ENCODE results near the gene FOXN3.

Gene FOXN3

DNA sequence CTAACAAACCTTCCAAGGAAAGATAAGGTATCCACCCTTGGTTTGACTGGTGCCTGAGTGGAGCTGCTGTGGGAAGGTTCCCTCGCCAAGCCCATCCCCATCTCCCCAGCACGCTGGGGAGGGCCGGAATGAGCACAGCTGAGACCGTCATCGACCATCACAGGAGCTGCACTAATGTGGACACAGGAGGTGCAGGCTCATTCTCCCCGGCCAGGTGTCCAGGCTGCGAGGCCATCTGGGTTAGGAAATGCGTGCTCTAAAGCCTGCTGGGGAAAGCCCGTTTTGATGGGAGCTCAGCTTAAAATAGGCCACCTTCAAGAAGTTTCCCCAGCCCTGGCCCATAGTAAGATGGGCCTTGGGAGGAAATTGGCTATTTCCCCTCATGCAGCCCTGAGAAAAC is 35.2 kb upstream of the FOXN3 start:
- H3K18ac ChIP-seq (ENCODE audit: low read length), result no peak overlapping the region
- H2AK5ac ChIP-seq (ENCODE audit: low read length), result no peak overlapping the region
- no peaks in the 10 kb centered on the region for H3K9me3 ChIP-seq (ENCODE audit: insufficient read depth, low read depth, low read length)
- no peak overlapping the region for H4K8ac ChIP-seq (ENCODE audit: low read depth, low read length)
- DNase-seq, result no peak
- no peak overlapping the region for H4K91ac ChIP-seq (ENCODE audit: low read depth, low read length)
- H3K4me3 ChIP-seq (ENCODE audit: low read depth, low read length), result no peak overlapping the region
- H3K27ac ChIP-seq (ENCODE audit: low read depth, low read length), result no peak overlapping the region
- no peaks in the 10 kb centered on the region for H3K79me2 ChIP-seq (ENCODE audit: control insufficient read depth, insufficient read depth, low read length, poor library complexity)
- H3K23ac ChIP-seq (ENCODE audit: low read length), result no peak overlapping the region
- no peak overlapping the region for H3K14ac ChIP-seq (ENCODE audit: low read length)
- peaks cover 3 to 4% of the 10 kb centered on the region in 2 experiments for H3K4me1 ChIP-seq (ENCODE audit: control insufficient read depth in 1 of 2, insufficient read depth in 2 of 2, low read length in 2 of 2)
- H3K36me3 ChIP-seq (ENCODE audit: control insufficient read depth in 1 of 2, insufficient read depth in 2 of 2, low read length in 2 of 2), result no peaks in the 10 kb centered on the region
- H4K12ac ChIP-seq (ENCODE audit: low read depth, low read length), result no peak overlapping the region
- H3K79me1 ChIP-seq (ENCODE audit: low read length), result no peaks in the 10 kb centered on the region
- no peak overlapping the region for H2AFZ ChIP-seq (ENCODE audit: insufficient read depth, low read length, poor library complexity)
- H2BK120ac ChIP-seq (ENCODE audit: insufficient read depth, low read length, poor library complexity), result no peak overlapping the region
- H2BK12ac ChIP-seq (ENCODE audit: low read length), result no peak overlapping the region
- no peak overlapping the region for H2BK5ac ChIP-seq (ENCODE audit: low read depth, low read length, poor library complexity)
- no peak overlapping the region for H3K4me2 ChIP-seq (ENCODE audit: low read length)
- H3K27me3 ChIP-seq (ENCODE audit: insufficient read depth, low read length), result no peaks in the 10 kb centered on the region
- no peak overlapping the region for H3K4ac ChIP-seq (ENCODE audit: low read depth, low read length)
- WGBS (ENCODE audit: extremely low coverage, insufficient coverage, insufficient read length), result no CpG with 5 or more reads among the region's 9 CpGs
- H3K9ac ChIP-seq (ENCODE audit: low read length), result no peak overlapping the region

DNA sequence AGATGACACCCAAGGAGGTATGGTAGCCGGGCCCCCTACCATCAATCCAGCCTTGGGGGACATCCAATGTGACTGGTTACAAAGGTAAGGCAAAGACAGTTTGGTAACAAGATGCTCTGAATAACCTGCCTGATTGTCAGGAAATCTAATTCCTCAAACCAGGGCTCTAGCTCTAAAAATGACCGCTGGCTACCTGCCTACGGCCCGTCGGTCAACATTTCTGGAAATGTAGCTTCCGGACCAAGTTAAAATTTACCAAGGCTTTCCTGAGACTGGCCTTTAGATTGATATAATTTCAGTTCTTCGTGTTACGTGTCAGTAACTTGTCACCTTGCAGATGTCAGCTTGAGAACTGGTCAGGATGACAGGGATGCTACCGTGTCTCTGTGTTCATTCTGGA is 34.2 kb upstream of the FOXN3 start:
- Histone ChIP-seq H3K4me1 (ENCODE audit: control insufficient read depth in 1 of 2, insufficient read depth in 2 of 2, low read length in 2 of 2) (peaks cover 3 to 4% of the 10 kb centered on the region in 2 experiments), H4K8ac (ENCODE audit: low read depth, low read length) (no peak overlapping the region), H4K91ac (ENCODE audit: low read depth, low read length) (no peak overlapping the region), H3K9me3 (ENCODE audit: insufficient read depth, low read depth, low read length) (no peaks in the 10 kb centered on the region), H3K18ac (ENCODE audit: low read length) (no peak overlapping the region), H3K79me2 (ENCODE audit: control insufficient read depth, insufficient read depth, low read length, poor library complexity) (no peaks in the 10 kb centered on the region), H3K4me3 (ENCODE audit: low read depth, low read length) (no peak overlapping the region), H2BK120ac (ENCODE audit: insufficient read depth, low read length, poor library complexity) (no peak overlapping the region), H3K27ac (ENCODE audit: low read depth, low read length) (no peak overlapping the region), H2AFZ (ENCODE audit: insufficient read depth, low read length, poor library complexity) (no peak overlapping the region), H2BK12ac (ENCODE audit: low read length) (no peak overlapping the region), H3K27me3 (ENCODE audit: insufficient read depth, low read length) (no peaks in the 10 kb centered on the region), H3K36me3 (ENCODE audit: control insufficient read depth in 1 of 2, insufficient read depth in 2 of 2, low read length in 2 of 2) (no peaks in the 10 kb centered on the region), H3K23ac (ENCODE audit: low read length) (no peak overlapping the region), H3K79me1 (ENCODE audit: low read length) (no peaks in the 10 kb centered on the region), H3K4ac (ENCODE audit: low read depth, low read length) (no peak overlapping the region), H4K12ac (ENCODE audit: low read depth, low read length) (no peak overlapping the region), H2AK5ac (ENCODE audit: low read length) (no peak overlapping the region), H3K9ac (ENCODE audit: low read length) (no peak overlapping the region), H3K14ac (ENCODE audit: low read length) (no peak overlapping the region), H3K4me2 (ENCODE audit: low read length) (no peak overlapping the region), H2BK5ac (ENCODE audit: low read depth, low read length, poor library complexity) (no peak overlapping the region)
- whole genome bisulfite sequencing (ENCODE audit: extremely low coverage, insufficient coverage, insufficient read length), result no CpG with 5 or more reads among the region's 9 CpGs
- DNase-seq, result no peak

- Histone ChIP-seq H2AFZ (ENCODE audit: insufficient read depth, low read length, poor library complexity) (no peak overlapping the region), H3K9ac (ENCODE audit: low read length) (no peak overlapping the region), H3K23ac (ENCODE audit: low read length) (no peak overlapping the region), H4K91ac (ENCODE audit: low read depth, low read length) (no peak overlapping the region), H4K8ac (ENCODE audit: low read depth, low read length) (no peak overlapping the region), H3K27ac (ENCODE audit: low read depth, low read length) (no peak overlapping the region), H3K4me3 (ENCODE audit: low read depth, low read length) (no peak overlapping the region), H2BK12ac (ENCODE audit: low read length) (no peak overlapping the region), H2BK120ac (ENCODE audit: insufficient read depth, low read length, poor library complexity) (no peak overlapping the region), H4K12ac (ENCODE audit: low read depth, low read length) (no peak overlapping the region), H3K4me2 (ENCODE audit: low read length) (no peak overlapping the region), H3K79me1 (ENCODE audit: low read length) (peaks cover 3% of the 10 kb centered on the region), H2BK5ac (ENCODE audit: low read depth, low read length, poor library complexity) (no peak overlapping the region), H3K9me3 (ENCODE audit: insufficient read depth, low read depth, low read length) (no peaks in the 10 kb centered on the region), H3K4me1 (ENCODE audit: control insufficient read depth in 1 of 2, insufficient read depth in 2 of 2, low read length in 2 of 2) (peaks cover 0 to 10% of the 10 kb centered on the region in 2 experiments), H3K18ac (ENCODE audit: low read length) (no peak overlapping the region), H3K79me2 (ENCODE audit: control insufficient read depth, insufficient read depth, low read length, poor library complexity) (no peaks in the 10 kb centered on the region), H3K4ac (ENCODE audit: low read depth, low read length) (no peak overlapping the region), H3K36me3 (ENCODE audit: control insufficient read depth in 1 of 2, insufficient read depth in 2 of 2, low read length in 2 of 2) (no peaks in the 10 kb centered on the region), H3K27me3 (ENCODE audit: insufficient read depth, low read length) (no peaks in the 10 kb centered on the region), H2AK5ac (ENCODE audit: low read length) (no peak overlapping the region), H3K14ac (ENCODE audit: low read length) (no peak overlapping the region)
- no peak for DNase-seq
- no CpG with 5 or more reads among the region's 14 CpGs for WGBS (ENCODE audit: extremely low coverage, insufficient coverage, insufficient read length)
These were observed 30.3 kb upstream of the FOXN3 start for GRCh38 chr14:89447182-89447944.

DNA sequence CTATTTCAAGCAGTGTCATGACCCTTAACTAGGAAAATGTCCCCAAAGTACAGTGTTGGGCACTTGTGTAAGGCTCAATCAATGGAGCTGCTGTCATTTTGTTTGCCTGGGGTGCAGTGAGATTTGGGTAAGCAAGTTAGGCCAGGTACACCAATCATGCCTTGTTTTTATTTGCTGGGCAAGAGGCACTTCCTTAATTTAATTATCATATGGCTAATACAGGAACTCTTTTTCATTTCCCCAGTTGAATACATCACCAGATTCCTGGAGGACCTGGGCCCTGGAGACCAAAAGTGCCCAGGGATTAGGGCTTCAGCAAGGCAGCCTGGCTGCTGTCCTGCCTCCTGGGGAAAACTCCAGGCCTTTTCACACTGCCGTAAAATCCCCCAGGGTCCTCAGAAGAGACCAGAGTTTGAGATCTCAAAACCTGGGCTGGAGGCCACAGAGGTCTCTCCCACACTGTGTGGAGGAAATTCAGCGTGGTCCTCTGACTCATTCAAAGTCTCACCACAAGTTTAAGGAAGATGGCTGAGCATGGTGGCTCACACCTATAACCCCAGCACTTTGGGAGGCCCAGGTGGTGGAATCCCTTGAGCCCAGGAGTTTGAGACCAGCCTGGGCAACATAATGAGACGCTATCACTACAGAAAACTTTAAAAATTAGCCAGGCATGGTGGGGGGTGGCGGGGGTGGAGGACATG is 28.4 kb upstream of the FOXN3 start:
- no peak overlapping the region for H3K4ac ChIP-seq (ENCODE audit: low read depth, low read length)
- H2BK12ac ChIP-seq (ENCODE audit: low read length), result no peak overlapping the region
- H3K18ac ChIP-seq (ENCODE audit: low read length), result no peak overlapping the region
- no peak overlapping the region for H4K12ac ChIP-seq (ENCODE audit: low read depth, low read length)
- WGBS (ENCODE audit: extremely low coverage, insufficient coverage, insufficient read length), result no CpG with 5 or more reads among the region's 4 CpGs
- H2AK5ac ChIP-seq (ENCODE audit: low read length), result no peak overlapping the region
- H3K23ac ChIP-seq (ENCODE audit: low read length), result no peak overlapping the region
- no peaks in the 10 kb centered on the region for H3K27me3 ChIP-seq (ENCODE audit: insufficient read depth, low read length)
- no peak overlapping the region for H3K14ac ChIP-seq (ENCODE audit: low read length)
- no peak overlapping the region for H3K27ac ChIP-seq (ENCODE audit: low read depth, low read length)
- H2BK5ac ChIP-seq (ENCODE audit: low read depth, low read length, poor library complexity), result no peak overlapping the region
- H3K36me3 ChIP-seq (ENCODE audit: control insufficient read depth in 1 of 2, insufficient read depth in 2 of 2, low read length in 2 of 2), result no peaks in the 10 kb centered on the region
- H2BK120ac ChIP-seq (ENCODE audit: insufficient read depth, low read length, poor library complexity), result no peak overlapping the region
- H3K4me3 ChIP-seq (ENCODE audit: low read depth, low read length), result no peak overlapping the region
- peaks cover 0 to 10% of the 10 kb centered on the region in 2 experiments for H3K4me1 ChIP-seq (ENCODE audit: control insufficient read depth in 1 of 2, insufficient read depth in 2 of 2, low read length in 2 of 2)
- no peak overlapping the region for H4K91ac ChIP-seq (ENCODE audit: low read depth, low read length)
- no peak overlapping the region for H3K4me2 ChIP-seq (ENCODE audit: low read length)
- H2AFZ ChIP-seq (ENCODE audit: insufficient read depth, low read length, poor library complexity), result no peak overlapping the region
- no peak overlapping the region for H3K9ac ChIP-seq (ENCODE audit: low read length)
- DNase-seq, result no peak
- H4K8ac ChIP-seq (ENCODE audit: low read depth, low read length), result no peak overlapping the region
- H3K9me3 ChIP-seq (ENCODE audit: insufficient read depth, low read depth, low read length), result no peaks in the 10 kb centered on the region
- H3K79me1 ChIP-seq (ENCODE audit: low read length), result peaks cover 3% of the 10 kb centered on the region
- H3K79me2 ChIP-seq (ENCODE audit: control insufficient read depth, insufficient read depth, low read length, poor library complexity), result no peaks in the 10 kb centered on the region
